Mammary epithelial cell (primary cell): ENCODE data around the gene CAMK2B.

Experiments
- EZH2 ChIP-seq: IDR thresholded peaks from 2 replicates; pipeline ENCODE4 v1.6.1; 2012; ENCODE audit warnings: low read length, inconsistent platforms, borderline replicate concordance
- TF ChIP-seq, protein P1 (sequence below), 2 donors: IDR thresholded peaks in 1 of 2; conservative IDR thresholded peaks in 1 of 2; 2 replicates each; pipeline ENCODE4 v1.5.1; 2011 to 2012; ENCODE audit warnings: inconsistent platforms in 2 of 2, low read length in 2 of 2, mild to moderate bottlenecking in 2 of 2, control low read depth in 1 of 2, low read depth in 1 of 2; ENCODE audit not compliant: insufficient read depth in 1 of 2; ENCODE audit errors: extremely low read depth in 1 of 2

- TF ChIP-seq, protein P1, sequence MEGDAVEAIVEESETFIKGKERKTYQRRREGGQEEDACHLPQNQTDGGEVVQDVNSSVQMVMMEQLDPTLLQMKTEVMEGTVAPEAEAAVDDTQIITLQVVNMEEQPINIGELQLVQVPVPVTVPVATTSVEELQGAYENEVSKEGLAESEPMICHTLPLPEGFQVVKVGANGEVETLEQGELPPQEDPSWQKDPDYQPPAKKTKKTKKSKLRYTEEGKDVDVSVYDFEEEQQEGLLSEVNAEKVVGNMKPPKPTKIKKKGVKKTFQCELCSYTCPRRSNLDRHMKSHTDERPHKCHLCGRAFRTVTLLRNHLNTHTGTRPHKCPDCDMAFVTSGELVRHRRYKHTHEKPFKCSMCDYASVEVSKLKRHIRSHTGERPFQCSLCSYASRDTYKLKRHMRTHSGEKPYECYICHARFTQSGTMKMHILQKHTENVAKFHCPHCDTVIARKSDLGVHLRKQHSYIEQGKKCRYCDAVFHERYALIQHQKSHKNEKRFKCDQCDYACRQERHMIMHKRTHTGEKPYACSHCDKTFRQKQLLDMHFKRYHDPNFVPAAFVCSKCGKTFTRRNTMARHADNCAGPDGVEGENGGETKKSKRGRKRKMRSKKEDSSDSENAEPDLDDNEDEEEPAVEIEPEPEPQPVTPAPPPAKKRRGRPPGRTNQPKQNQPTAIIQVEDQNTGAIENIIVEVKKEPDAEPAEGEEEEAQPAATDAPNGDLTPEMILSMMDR (conservative IDR thresholded peaks at IDR 0.05 in 1 of 2, IDR thresholded peaks at IDR 0.05 in 1 of 2; ENCODE audit: extremely low read depth in 1 of 2, insufficient read depth in 1 of 2, low read depth in 1 of 2, low read length in 2 of 2): no peak
- no peak for TF ChIP-seq EZH2
These were observed 46.8 kb downstream of the CAMK2B start for GRCh38 chr7:44278451-44279161.
